ENCODE measurements around the gene DGLUCY. TPM values are rescaled to one million over a fixed set of nuclear protein-coding genes. Genes with fewer than 3 reads are reported as not detected.

Gene DGLUCY
- total RNA-seq, 5 donors from 2014 or later (not counting 1 experiment from before 2014, with no cell fraction given), result 69.8 to 144 (median 99.8) TPM

DNA sequence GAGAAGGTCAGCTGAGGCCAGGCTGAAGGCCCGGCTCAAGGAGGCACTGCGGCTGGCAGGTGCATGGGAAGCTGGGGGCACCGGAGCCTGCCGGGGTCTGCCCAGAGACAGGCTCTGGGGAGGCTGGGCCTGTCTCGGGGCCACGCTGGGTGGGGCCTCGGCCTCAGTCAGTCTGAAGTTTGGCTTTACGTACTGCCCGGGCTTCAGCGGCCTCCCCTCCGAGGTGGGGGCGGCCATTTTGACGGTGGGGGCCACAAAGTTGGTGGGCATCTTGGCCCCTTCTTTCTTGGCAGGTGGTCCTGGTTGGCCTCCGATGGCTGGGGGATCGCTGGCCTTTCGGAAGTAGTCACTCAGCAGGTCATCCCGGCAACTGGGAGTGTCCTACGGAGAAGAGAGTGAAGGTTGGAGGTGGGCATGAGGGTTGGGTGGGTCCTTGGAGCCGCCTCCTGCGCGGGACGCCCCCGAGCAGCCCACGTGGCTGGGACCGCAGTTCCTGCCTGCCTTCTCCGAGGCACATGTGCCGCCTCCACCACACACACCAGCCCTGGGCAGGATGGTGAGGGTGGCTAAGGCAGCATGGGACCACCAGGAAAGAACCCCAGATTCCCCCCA lies 159.5 kb downstream of the DGLUCY start:
- Histone ChIP-seq H3K4me1 (ENCODE audit: control insufficient read depth in 1 of 2, extremely low read depth in 1 of 2, insufficient read depth in 2 of 2, low read length in 2 of 2) (peaks cover 0 to 7% of the 10 kb centered on the region in 2 experiments), H3K27ac (ENCODE audit: low read length) (no peak overlapping the region), H3K27me3 (replicated peaks in 1 of 2; ENCODE audit: control insufficient read depth in 2 of 2, extremely low read depth in 1 of 2, insufficient read depth in 2 of 2, low read length in 1 of 2) (no peaks in the 10 kb centered on the region), H3K36me3 (ENCODE audit: control insufficient read depth in 2 of 2, extremely low read depth in 1 of 2, insufficient read depth in 1 of 2, low read length in 1 of 2) (peaks cover 47 to 87% of the 10 kb centered on the region in 2 donors), H3K4me3 (ENCODE audit: control insufficient read depth in 1 of 2, extremely low read depth in 1 of 2, low read length in 1 of 2) (no peak overlapping the region), H3K9me3 (no peaks in the 10 kb centered on the region)
- no peak for DNase-seq
- no peaks in the 10 kb centered on the region for H3K9me3 Mint-ChIP-seq
- POLR2A ChIA-PET, result interaction anchor here in 1 of 2 donors (0.6 kb wide), 1 partner anchor 93 kb away, joined by 6 read pairs; no protein-coding TSS in a partner anchor
- ATAC-seq (replicated peaks in 1 of 4), result peak in 1 of 4 experiments; percentile 9
- H3K36me3 Mint-ChIP-seq, result peaks cover 34% of the 10 kb centered on the region
- H3K4me1 Mint-ChIP-seq, result peaks cover 4 to 15% (median 7%) of the 10 kb centered on the region in 3 donors
- H3K4me3 Mint-ChIP-seq, result no peak overlapping the region
- WGBS (ENCODE audit: insufficient coverage), result 98% methylated on average over 11 of the region's 27 CpGs
- H3K27ac Mint-ChIP-seq, result no peak overlapping the region
- CTCF ChIA-PET, result no interaction called here
- H3K27me3 Mint-ChIP-seq, result no peaks in the 10 kb centered on the region

DNA sequence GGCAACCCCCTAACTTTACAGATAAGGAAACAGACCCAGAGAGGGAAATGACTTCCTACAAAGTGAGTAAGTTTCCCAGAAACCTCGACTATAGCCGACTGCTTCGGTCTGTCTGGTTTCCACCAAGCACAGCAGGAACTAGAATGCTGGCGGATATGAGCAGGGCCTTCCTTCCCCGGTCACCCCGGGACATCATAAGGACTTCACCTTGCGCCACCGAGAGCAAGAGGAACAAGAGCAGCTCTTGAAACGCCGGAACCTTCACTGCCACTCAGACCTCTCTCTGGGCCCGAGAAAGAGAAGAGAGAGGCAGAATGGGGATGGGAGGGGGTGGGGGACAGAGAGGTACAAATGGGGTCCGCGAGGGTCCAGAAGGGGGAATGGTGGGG lies 160.0 kb downstream of the DGLUCY start:
- Mint-ChIP-seq H3K9me3 (no peaks in the 10 kb centered on the region), H3K27ac (no peak overlapping the region), H3K4me1 (peaks cover 4 to 10% (median 7%) of the 10 kb centered on the region in 3 donors), H3K27me3 (no peaks in the 10 kb centered on the region), H3K36me3 (peaks cover 36% of the 10 kb centered on the region), H3K4me3 (no peak overlapping the region)
- POLR2A ChIA-PET, result interaction anchor here in 1 of 2 donors (0.6 kb wide), 1 partner anchor 93 kb away, joined by 6 read pairs; no protein-coding TSS in a partner anchor
- no peaks in the 10 kb centered on the region for H3K9me3 ChIP-seq
- no peaks in the 10 kb centered on the region for H3K27me3 ChIP-seq (replicated peaks in 1 of 2; ENCODE audit: control insufficient read depth in 2 of 2, extremely low read depth in 1 of 2, insufficient read depth in 2 of 2, low read length in 1 of 2)
- no peak for ATAC-seq (replicated peaks in 1 of 4)
- H3K4me3 ChIP-seq (ENCODE audit: control insufficient read depth in 1 of 2, extremely low read depth in 1 of 2, low read length in 1 of 2), result no peak overlapping the region
- peaks cover 0 to 7% of the 10 kb centered on the region in 2 experiments for H3K4me1 ChIP-seq (ENCODE audit: control insufficient read depth in 1 of 2, extremely low read depth in 1 of 2, insufficient read depth in 2 of 2, low read length in 2 of 2)
- peaks cover 50 to 92% of the 10 kb centered on the region in 2 donors for H3K36me3 ChIP-seq (ENCODE audit: control insufficient read depth in 2 of 2, extremely low read depth in 1 of 2, insufficient read depth in 1 of 2, low read length in 1 of 2)
- 94% methylated on average over 7 of the region's 13 CpGs for WGBS (ENCODE audit: insufficient coverage)
- no peak for DNase-seq
- H3K27ac ChIP-seq (ENCODE audit: low read length), result no peak overlapping the region
- CTCF ChIA-PET, result no interaction called here

DNA sequence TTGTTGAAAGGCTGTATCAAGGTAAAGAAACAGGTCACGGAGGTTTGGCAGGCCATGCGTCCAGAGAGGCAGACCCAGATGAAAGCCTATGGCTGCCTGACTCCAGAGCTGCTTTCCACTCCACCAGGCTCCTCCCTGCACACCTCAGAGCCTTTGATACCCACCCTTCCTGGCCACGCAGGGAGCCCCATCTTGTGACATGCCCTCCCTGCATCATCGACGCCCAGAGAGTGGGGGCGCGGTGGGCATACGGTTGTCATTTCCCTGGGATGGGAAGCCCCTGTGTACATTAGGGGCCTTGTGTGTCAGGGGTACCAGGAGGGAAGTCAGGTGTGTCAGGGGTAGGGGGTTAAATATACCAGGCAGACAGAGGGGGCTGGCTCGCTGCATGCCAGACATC lies 160.9 kb downstream of the DGLUCY start:
- Histone ChIP-seq H3K36me3 (ENCODE audit: control insufficient read depth in 2 of 2, extremely low read depth in 1 of 2, insufficient read depth in 1 of 2, low read length in 1 of 2) (peaks cover 56 to 93% of the 10 kb centered on the region in 2 donors), H3K27ac (ENCODE audit: low read length) (no peak overlapping the region), H3K27me3 (replicated peaks in 1 of 2; ENCODE audit: control insufficient read depth in 2 of 2, extremely low read depth in 1 of 2, insufficient read depth in 2 of 2, low read length in 1 of 2) (no peaks in the 10 kb centered on the region), H3K9me3 (no peaks in the 10 kb centered on the region), H3K4me1 (ENCODE audit: control insufficient read depth in 1 of 2, extremely low read depth in 1 of 2, insufficient read depth in 2 of 2, low read length in 2 of 2) (peaks cover 0 to 7% of the 10 kb centered on the region in 2 experiments), H3K4me3 (ENCODE audit: control insufficient read depth in 1 of 2, extremely low read depth in 1 of 2, low read length in 1 of 2) (no peak overlapping the region)
- Mint-ChIP-seq H3K4me3 (no peak overlapping the region), H3K36me3 (peaks cover 33% of the 10 kb centered on the region), H3K27ac (peak overlapping the region in 1 of 2 donors; percentile 36), H3K9me3 (no peaks in the 10 kb centered on the region), H3K27me3 (no peaks in the 10 kb centered on the region), H3K4me1 (peaks cover under 1 to 4% (median 3%) of the 10 kb centered on the region in 3 donors)
- WGBS (ENCODE audit: insufficient coverage), result 88% methylated on average over 7 of the region's 9 CpGs
- ChIA-PET CTCF (no interaction called here), POLR2A (no interaction called here)
- DNase-seq (no peak), ATAC-seq (replicated peaks in 1 of 4) (no peak)

Other genes starting within 250 kb of the DGLUCY start
- gene RPS6KA5, start 53.4 kb upstream of the DGLUCY start, total RNA-seq, result 10 to 100 TPM; 28.8 to 39.8 (median 35.3) TPM
- gene GPR68, start 130.6 kb downstream of the DGLUCY start, total RNA-seq, result 10 to 100 TPM in 3 of 5 donors, 1 to 10 TPM in 2; 3.0 to 16.4 (median 10.0) TPM

Measured in T-cell (primary cell).